NT2/D1 (cell line): ENCODE data around the gene AK5.

Experiments used
- YY1 ChIP-seq: IDR thresholded peaks from 2 replicates; pipeline ENCODE4 v1.6.1; 2011; ENCODE audit not compliant: insufficient read length, insufficient read depth
- ZNF274 ChIP-seq: IDR thresholded peaks from 2 replicates; pipeline ENCODE4 v1.6.1; 2011; ENCODE audit warnings: mild to moderate bottlenecking, low read depth, low read length

DNA sequence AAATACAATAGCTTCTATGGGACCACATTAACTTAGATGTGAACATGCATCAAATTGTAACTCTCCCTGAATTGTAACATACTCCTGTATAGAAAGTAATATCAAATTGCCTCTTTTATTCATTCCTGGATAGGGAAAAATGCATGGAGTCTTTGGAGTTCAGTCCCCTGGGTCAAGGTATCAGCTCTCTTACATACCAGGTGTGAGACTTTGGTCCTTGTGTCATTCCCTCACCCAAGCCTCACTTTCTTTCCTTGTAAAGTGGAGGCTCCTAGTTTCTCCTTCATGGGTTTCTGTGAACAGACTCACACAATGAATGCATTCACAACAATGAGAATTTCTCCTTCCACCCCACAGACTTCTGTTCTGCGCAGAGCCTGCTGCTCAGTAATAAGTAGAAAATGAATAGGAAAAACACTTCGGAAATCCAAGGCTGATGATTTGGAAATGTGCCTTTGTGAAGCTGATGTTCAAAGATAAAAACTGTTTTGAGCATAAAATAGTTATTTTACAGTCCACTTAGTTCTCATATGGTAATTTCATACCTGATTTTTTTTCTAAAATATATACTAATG is 185.3 kb downstream of the AK5 start:
- no peak for TF ChIP-seq YY1
- no peak for TF ChIP-seq ZNF274
